Fibroblast of peridontal ligament (primary cell): ENCODE data around the gene IGDCC3.
"Not testable (repeated sequence)": the region's sequence is repeated elsewhere in the genome, so short reads cannot be mapped to it uniquely, and the experiment has no call there.

Source experiments
- DNase-seq: peaks from one replicate; pipeline ENCODE4 v3.0.0-alpha.2; 2010; ENCODE audit errors: extremely low read depth

Gene IGDCC3

DNA sequence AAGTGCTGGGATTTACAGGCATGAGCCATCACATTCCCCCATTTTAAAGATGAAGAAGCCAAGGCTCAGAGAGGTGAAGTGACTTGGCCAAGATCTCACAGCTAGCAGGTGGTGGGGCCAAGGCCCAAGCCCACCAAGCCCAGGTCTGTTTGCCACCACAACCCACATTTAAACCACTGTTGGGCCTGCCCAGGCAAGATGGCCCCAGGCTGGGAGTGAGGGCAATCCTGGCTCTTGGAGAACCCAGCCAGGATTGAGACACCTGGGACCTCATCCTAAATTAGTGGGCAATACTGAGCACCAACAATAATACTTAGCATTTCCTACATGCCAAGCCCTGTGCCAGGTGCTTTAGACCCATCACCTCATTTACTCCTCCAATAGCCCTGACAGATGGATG, 6.9 kb downstream of the IGDCC3 start:
- DNase-seq: no peak

- no peak for DNase-seq
These were observed 8.2 kb downstream of the IGDCC3 start for GRCh38 chr15:65369651-65370050.

- DNase-seq: no peak
These were observed 8.6 kb downstream of the IGDCC3 start for GRCh38 chr15:65369212-65369547.

GRCh38 chr15:65368302-65369211, 9.2 kb downstream of the IGDCC3 start:
- no peak for DNase-seq

- DNase-seq: no peak
These were observed 11.5 kb downstream of the IGDCC3 start for GRCh38 chr15:65366122-65366892.

- DNase-seq: no peak
These were observed 12.6 kb downstream of the IGDCC3 start for GRCh38 chr15:65365229-65365628.

DNA sequence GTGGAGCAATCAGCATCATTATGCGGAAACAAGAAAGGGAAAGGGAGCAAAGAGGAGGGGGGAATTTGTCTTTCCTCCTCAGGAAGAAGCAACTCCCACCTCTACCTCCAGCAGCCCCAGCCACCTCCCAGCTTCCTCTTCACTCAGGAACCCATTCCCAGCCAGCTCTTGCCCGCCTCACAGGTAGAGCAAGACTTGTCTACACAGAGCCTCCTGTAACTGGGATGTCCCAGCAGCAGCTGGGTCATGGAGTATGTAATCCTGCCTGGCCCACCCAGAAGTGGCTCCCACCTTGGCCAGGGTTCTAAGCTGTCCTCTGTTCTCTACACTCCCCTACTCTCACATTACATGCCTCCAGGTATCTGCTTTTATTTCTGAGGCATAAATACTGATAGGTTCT, 14.0 kb downstream of the IGDCC3 start:
- no peak for DNase-seq

DNA sequence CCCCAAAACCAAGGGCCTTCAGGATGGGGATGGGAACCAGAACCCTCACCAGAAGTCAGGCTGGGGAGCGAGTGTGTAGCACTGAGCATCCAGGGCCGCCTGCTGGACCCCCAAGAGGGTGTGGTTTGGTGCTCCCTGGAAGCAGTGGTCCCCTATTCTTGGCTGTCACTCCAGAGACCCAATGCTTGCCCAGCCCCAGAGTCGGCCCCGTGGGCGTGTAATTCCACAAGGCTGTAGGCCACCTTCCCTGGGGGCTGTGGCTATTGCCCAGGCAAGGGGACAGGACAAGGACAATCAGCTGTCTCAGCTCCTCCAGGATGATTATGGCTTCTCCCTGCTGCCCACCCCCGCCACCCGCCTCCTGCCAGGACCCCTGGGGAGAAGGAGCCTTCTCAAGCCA, 14.5 kb downstream of the IGDCC3 start:
- DNase-seq: no peak

DNA sequence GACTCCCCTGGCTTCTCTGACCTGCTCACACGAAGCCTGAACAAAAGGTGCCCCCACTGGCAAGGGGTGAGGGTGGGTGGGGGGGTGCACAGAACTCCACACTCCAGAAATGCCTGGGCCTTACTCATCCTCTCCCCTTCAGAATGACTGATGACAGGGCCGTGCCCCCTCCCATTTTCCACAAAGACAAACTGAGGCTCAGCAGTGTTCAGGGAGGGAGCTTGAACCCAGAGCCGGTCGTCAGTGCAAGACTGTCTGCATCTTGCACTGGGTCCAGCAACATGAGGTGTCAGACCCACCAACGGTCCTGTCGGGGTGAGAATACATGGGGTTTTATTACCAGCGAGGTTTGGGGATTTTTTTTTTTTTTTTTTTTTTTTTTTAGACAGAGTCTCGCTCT, 15.3 kb downstream of the IGDCC3 start:
- DNase-seq: no peak

- no peak for DNase-seq
These were observed 15.9 kb downstream of the IGDCC3 start for GRCh38 chr15:65361708-65362459.

- no peak for DNase-seq
These were observed 17.3 kb downstream of the IGDCC3 start for GRCh38 chr15:65360506-65360905.

DNA sequence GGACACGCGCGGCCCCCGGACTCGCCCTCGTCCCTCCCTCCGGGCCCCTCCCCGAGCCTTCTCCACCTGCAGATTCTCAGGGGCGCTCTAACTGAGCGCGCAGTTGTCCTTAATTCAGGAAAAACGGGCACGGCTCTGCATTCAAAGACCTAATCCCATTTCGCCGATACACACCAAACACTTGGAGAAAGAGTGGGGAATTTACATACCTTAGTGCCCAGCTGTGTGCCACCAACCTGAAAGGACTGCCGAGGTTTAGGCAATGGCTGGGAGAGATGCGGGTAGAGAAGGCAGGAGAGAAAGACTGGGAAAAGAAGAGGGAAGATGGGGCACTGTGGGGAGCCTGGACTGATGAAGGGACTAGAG, 21.8 kb downstream of the IGDCC3 start:
- no peak for DNase-seq

DNA sequence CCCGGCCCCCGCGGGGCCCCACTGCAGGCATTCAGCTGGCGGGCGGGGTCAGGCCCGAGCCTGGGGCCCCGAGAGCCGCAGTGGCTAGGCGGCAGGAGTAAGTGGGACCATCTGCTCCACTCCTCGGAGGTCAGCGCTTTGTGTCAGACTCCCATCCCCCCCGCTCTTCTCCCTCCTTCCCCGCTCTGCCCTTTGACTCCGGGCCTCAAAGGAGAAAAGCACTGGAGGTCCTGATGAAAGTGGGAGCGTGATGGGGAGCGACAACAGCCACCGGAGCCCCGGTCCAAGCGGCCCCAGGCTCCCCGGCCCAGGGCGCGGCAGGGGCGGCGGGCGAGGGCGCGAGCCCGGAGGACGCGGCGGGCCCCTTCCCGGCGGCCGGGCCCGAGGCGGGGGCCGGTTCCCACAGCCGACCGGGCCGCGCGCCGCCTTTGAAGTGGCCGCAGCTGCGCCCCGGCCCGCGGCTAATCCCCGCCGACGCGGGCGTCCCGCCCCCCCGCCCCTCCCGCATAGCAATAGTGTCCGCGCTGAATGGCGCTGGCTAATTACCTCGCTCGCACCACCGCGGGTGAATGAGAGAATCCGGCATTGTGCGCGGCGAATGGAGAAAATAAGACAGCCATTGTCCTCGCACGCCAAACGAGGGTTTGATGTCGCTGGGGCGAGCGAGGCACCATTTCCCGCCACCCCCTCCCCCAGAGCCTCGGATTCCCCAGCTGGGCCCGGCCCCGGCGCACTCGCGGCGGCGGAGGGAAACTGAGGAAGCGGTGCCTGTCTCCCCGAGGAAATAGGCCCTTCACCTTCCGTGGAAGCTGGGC, 22.4 kb downstream of the IGDCC3 start:
- no peak for DNase-seq

GRCh38 chr15:65354835-65355172, 23.0 kb downstream of the IGDCC3 start:
- no peak for DNase-seq

GRCh38 chr15:65351972-65352371, 25.8 kb downstream of the IGDCC3 start:
- DNase-seq: not testable (repeated sequence)

DNA sequence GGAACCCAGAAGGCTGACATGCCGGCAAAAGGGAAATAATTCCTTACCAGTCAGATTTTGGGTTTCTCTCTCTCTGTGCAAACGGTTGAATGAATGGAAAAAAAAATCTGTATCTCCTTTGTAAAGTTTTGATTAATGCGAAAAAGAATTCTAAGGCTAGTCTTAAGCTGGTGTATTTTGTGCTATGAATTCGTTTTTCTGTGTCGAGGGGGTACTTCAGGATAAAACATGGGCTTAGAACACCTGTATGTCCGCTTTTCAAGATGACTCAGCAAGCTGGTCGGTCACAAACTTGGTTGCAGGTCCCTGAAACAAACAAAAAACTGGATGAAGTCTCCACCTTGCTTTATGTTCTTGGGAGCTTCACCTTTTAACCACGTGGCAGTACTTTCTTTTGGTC, 28.5 kb downstream of the IGDCC3 start:
- no peak for DNase-seq

DNA sequence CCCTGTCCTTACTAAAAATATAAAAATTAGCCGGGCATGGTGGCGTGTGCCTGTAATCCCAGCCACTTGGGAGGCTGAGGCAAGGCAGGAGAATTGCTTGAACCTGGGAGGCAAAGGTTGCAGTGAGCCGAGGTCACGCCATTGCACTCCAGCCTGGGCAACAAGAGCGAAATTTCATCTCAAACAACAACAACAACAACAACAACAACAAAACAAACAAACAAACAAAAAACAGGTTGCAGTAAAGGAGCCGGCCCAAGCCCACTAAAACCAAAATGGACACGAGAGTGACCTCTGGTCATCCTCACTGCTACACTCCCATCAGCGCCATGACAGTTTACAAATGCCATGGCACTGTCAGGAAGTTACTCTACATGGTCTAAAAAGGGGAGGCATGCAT, 30.0 kb downstream of the IGDCC3 start:
- DNase-seq: not testable (repeated sequence)

- DNase-seq: no peak
These were observed 30.8 kb downstream of the IGDCC3 start for GRCh38 chr15:65346856-65347598.

DNA sequence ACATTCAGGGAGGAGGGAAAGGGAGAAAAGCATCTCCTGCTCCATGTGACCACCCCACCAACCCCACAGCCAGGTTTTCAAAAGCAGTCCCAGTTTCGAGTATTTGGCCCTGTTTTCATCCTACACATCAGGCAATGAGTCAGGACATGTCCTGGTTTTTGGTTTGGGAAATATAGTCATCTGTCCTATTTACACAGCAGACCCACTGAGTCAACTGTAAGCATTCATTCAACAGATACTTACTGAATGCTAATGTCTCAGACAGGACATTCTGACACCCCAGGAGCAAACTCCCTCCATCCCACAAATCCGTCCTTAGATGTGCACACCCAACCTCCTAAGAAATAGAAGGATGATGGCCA, 32.9 kb downstream of the IGDCC3 start:
- no peak for DNase-seq

GRCh38 chr15:65344214-65344913, 33.4 kb downstream of the IGDCC3 start:
- no peak for DNase-seq
